K562 (cell line): ENCODE measurements around the gene RACK1.

Source experiments
- CTCF ChIP-seq, 3 experiments: IDR thresholded peaks in 2 of 3; conservative IDR thresholded peaks in 1 of 3; 2 replicates each; pipeline ENCODE4 v1.5.1; 2011 to 2012; ENCODE audit warnings: low read length in 3 of 3, mild to moderate bottlenecking in 3 of 3, control low read depth in 2 of 3, improper control_type of control experiment in 1 of 3, inconsistent platforms in 1 of 3, low read depth in 1 of 3, mixed read lengths in 1 of 3, moderate library complexity in 1 of 3; ENCODE audit not compliant: insufficient read depth in 2 of 3
- POLR2A ChIP-seq: fragments of 450-650 bp; conservative IDR thresholded peaks from 2 replicates; pipeline ENCODE4 v1.6.1; 2016
- RB1 ChIP-seq: fragments of 450-650 bp; IDR thresholded peaks from 2 replicates; pipeline ENCODE4 v1.6.1; 2017; ENCODE audit warnings: low read depth, mild to moderate bottlenecking

- TF ChIP-seq RB1 (no peak), CTCF (IDR thresholded peaks at IDR 0.05 in 2 of 3, conservative IDR thresholded peaks at IDR 0.05 in 1 of 3; ENCODE audit: insufficient read depth in 2 of 3, low read depth in 1 of 3, low read length in 3 of 3) (no peak), POLR2A (no peak)
Measured at GRCh38 chr5:181282874-181283273, 39.2 kb upstream of the RACK1 start.
